Activated CD8-positive, alpha-beta memory T cell treated with anti-CD3 and anti-CD28 coated beads, Interleukin-2, amount 50 U/mL, for 1 hour (primary cell): Measurements from ENCODE around the gene DNASE1L2.
"Not testable (repeated sequence)": the region's sequence is repeated elsewhere in the genome, so short reads cannot be mapped to it uniquely, and the experiment has no call there.

Experiments used
- DNase-seq: peaks from one replicate; pipeline ENCODE4 v3.0.0-alpha.2; 2020; ENCODE audit errors: extremely low read depth

The DNASE1L2 gene

DNA sequence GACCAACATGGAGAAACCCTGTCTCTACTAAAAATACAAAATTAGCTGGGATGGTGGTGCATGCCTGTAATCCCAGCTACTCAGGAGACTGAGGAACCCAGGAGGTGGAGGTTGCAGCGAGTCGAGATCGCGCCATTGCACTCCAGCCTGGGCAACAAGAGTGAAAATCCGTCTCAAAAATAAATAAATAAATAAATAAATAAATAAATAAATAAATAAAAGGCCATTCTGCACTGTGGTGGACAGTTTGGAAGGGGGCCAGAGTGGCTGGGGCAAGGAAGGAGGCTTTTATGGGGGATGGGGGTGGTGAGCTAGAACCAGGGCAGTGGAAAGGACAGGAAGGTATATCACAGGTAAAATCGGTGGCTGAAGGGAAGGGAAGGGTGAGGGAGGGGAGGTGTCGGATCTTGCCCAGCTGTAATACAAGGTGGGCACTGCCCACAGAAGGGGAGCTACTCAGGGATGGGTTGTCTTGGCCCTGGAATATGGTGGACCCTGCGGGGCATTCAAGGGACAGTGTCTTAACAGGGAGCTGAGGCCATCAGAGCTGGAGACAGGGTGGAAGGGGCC is 33.0 kb upstream of the DNASE1L2 start:
- DNase-seq, result not testable (repeated sequence)

DNA sequence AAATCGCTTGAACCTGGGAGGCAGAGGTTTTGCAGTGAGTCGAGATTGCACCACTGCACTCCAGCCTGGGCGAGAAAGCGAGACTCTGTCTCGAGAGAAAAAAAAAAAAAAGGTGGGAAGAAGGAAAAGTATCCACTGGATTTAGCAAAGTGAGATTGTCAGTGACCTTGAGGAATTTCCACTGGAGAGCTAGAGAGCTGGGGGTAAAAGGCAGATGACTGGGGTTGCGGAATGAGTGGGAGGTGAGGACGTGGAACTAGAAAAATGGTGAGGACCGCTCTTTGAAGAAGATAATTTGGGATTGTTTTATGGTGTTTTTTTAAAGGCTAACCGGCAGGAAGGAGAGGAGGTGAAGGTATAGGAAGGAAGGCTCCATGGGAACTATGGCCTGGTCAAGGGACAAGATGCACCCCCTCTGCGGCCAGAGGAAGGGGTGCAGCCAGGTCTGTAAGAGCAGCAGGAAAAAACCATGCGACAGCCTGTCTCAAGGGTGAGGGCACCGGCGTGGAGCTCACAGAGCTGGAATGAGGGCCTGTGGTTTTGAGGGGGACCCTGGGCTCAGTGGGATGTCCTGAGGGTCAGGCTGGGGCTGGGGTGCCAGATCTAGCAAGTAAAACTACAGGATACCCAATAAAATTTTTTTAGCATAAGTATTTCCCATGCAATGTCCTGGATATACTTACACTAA is 31.7 kb upstream of the DNASE1L2 start:
- no peak for DNase-seq

DNA sequence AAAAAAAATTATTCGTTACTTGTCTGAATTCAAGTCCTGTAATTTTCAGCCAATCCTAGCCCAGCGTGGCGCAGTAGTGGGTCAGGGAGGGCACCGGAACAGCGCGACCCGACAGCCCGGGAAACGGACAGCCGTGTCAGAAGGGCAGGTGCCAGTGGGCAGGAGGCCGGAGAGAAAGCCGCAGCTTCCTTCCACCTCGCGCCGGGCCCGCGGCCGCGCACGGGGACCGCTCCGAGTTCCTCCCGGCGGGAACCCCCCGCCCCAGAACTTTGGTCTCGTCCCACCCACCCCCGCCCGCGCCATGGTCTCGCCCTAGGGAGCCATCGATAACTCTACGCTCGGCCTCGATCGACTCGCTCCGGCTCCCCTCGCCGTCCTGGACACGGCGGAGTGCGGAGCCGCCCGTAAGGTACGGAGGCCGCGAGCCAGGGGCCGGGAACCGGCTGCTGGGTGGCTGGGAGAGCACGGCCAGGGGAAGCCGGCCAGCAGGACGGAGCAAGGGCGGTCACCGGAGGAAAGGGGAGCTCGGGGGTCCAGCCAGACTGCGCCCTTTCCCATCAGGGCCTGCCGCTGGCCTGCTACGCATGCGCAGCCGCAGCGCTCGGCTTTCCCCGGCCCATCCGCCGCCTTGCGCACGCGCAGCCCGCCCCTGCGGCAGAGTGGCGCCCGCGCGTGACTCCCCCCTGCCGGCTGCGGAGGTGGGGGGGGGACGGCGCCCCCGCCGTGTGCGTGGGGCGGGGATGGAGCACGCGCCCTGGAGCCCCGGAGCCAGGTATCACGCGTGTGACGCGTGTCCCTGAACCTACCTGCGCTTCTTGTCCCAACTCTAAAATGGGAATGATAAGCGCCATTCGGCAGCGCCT is 30.9 kb upstream of the DNASE1L2 start, which contains the start of gene MLST8:
Gene MLST8, plus strand, starts transcription at position 351 of the 863 bp plus-strand sequence. CDS start 632 bp downstream, outside the sequence.
- DNase-seq, result peak; percentile 73

DNA sequence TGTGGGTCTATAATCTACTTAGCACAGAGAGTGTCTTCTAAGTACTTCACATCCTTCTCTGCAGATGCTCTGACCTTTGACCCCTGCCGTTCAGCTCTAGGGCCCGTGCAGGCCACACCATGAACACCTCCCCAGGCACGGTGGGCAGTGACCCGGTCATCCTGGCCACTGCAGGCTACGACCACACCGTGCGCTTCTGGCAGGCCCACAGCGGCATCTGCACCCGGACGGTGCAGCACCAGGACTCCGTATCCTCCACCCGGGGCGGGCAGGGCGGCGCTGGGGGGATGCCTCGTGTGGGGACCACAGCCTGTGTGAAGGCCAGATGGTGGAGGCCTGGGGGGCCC is 30.3 kb upstream of the DNASE1L2 start:
- no peak for DNase-seq

DNA sequence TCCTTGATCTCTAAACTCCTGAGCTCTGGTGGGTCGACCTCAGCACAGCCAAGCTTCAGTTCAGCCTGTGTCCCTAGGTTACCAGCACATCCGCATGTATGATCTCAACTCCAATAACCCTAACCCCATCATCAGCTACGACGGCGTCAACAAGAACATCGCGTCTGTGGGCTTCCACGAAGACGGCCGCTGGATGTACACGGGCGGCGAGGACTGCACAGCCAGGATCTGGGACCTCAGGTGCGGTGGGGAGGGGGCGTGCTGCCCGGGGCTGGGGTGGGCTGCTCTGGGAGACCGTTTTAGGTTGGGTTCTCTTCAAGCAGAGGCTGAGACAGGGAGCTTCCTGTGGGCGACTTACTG is 29.8 kb upstream of the DNASE1L2 start:
- no peak for DNase-seq

DNA sequence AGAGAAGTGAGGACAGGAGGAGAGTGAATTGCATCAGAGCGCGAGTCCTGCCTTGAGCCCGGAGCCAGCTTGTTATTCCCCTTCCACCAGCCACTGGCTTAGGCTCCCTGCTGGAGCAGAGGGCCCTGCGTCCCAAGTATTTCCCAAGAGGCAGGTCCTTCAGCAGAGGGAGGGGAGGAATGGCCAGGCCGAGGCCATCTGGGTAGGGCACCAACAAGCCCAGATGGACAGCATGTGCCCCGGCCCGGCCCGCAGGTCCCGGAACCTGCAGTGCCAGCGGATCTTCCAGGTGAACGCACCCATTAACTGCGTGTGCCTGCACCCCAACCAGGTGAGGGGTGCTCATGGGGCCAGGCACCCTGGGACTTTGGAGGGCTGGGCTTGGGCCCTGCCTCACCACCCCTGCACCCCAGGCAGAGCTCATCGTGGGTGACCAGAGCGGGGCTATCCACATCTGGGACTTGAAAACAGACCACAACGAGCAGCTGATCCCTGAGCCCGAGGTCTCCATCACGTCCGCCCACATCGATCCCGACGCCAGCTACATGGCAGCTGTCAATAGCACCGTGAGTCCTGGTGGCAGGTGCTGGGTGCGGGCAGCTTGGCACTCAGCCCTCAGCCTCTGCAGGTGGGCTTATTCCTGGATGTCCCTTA is 29.3 kb upstream of the DNASE1L2 start:
- DNase-seq, result no peak

DNA sequence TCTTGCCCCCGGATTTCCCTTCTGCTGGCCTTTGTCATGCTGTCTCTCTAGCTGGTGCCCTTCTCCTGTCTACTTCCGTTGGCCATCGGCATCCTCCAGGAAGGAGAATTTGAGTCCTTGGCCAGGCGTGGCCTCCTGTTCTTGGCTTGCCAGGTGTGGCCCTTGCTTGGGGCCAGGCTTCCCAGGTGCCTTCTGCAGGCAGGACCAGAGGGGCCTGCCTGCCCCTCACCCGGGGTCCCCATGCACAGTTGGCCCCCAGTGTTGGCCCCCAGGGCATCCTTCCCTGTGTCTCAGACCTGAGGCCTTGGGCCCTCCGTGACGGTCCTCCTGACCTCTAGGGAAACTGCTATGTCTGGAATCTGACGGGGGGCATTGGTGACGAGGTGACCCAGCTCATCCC is 28.4 kb upstream of the DNASE1L2 start:
- no peak for DNase-seq

DNA sequence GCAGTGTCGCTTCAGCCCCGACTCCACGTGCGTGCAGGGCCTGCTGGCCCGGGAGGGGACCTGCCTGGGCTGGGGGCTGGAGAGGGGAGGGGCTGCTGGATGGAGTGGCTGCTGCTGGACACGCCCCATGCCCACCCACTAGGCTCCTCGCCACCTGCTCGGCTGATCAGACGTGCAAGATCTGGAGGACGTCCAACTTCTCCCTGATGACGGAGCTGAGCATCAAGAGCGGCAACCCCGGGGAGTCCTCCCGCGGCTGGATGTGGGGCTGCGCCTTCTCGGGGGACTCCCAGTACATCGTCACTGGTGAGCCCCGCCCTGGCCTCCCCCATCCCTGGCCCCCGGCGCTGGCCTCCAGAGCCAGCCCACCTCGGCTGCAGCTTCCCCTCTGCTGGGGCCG is 27.9 kb upstream of the DNASE1L2 start:
- DNase-seq, result no peak

DNA sequence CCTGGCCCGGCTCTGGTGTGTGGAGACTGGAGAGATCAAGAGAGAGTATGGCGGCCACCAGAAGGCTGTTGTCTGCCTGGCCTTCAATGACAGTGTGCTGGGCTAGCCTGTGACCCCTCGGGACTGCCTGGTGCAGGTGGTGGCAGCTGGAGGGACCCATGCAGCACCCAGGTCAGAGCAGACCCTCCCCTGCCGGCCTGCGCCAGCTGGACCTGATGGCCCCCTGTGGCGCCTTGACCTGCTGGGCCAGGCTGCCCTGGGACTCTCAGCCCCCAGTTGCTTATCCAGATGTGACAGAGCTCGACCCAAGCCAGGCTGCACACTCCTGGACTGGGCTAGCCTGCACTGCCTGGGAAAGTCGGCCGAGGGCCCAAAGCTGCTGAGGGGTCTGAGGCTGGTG is 27.5 kb upstream of the DNASE1L2 start:
- DNase-seq, result no peak

DNA sequence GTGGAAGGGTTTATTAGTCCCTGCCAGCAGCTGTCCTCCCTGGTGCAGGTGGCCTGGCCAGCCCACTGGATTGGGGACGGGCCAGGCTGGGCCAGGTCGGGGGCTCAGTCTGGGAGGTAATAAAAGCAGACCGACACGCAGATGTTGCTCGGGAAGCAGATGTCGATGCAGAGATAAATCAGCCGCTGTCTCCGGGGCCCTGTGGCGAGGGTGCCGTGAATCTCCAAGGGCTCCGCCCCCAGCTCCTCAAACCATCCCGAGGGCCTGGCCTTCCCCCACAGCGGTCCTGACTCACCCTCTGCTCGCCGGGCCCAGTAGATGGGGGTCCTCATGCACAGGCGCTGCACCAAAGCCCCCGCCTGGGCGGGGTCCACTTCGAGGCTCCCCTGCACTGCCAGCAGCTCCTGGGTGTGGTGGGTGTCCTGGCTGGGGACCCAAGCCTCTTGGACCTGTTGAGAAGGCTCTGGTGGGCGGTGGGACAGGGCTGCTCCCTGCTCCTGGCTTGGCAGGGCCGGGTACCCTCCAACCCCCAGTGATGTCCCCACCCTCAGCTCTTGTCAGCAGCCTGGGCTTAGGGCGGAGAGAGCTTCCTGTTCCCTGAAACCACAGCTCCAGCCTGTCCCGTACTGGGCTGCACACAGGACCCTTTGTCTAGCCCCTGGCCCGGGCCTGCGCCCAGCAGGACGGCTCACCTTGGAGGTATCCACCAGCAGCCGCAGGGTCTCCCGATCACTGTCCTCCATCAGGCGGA is 26.8 kb upstream of the DNASE1L2 start:
- no peak for DNase-seq

DNA sequence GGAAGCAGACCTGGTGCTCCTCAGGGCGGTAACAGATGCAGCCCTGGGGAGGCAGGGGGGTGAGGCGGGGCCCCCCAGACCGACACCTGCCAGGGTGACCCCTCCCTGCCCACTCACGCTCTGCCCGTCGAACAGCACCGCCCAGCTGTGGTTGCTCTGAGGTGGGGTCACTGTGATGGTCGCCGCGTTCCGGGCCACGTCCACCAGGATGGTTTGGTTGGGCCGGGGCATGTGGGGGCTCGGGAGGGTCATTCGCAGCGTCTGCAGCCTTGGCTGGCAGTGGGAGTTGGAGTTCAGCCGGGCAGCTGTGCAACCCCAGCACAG is 26.3 kb upstream of the DNASE1L2 start:
- no peak for DNase-seq

DNA sequence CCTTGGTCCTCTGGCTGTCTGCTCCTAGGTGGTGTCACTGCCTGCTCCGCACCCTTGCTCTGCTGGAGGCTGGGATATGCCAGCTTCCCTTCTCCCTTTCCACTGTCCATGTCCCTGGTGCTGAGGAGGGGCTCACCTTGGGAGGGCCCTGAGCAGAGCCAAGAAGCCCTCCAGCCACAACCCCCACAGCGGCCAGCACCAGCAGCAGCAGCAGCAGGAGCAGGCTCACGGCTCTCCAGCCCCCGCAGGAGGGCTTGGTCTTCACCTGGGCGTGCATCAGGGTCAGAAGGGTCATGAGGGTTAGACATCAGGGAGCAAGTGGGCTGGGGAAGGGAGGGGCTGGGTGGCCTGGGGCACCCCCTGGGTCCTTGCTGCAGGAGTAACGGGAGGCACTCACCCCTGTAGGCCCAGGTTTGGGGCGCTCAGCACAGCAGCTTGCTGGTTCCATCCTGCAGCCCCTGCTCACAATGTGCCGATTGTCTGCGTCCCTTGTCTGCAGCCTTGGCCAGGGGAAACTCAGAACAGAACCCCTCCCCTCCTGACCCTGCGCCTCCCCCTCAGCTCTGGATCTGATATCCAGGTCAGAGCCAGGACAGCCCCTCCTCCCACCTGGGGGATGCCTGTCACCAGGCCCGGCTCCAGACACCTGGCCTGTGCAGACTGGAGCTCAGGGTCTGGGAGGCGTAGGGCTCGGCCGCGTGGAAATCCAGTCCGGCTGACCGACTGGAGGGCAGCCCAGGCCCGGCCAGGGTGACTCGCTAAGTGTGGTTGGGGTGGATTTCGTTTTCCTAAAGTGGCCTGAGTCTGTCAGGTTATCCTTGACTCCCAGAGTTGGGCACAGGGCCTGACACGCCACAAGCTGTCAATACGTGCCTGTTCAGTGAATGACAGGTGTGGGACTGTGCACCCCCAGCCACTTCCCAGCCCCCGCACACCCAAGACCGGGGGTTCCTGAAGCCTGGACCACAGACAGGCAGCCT is 25.6 kb upstream of the DNASE1L2 start, which contains the start of gene BRICD5:
Gene BRICD5, minus strand, starts transcription at position 478 of the 980 bp plus-strand sequence. Its CDS starts 30 bp downstream, at position 448.
- no peak for DNase-seq

DNA sequence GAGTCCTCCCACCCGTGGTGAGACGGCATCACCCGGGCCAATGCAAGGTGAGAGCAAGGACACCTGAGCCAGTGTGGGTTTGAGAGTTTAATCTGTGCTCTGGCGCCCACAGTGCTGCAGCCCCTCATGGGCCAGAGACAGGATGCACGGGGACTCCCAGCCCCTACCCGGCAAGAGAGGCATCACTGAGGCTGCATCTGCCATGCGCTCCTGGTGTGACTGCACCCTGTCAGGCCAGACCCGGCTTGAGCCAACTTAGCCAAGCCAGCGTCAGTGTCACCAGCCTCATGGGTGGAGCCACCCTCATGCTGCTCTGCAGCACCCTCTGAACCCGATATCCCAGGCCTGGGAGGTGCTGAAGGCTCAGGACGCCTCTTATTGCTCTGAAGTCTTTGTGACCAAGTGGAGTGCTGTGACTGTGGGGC is 24.3 kb upstream of the DNASE1L2 start:
- DNase-seq, result no peak

DNA sequence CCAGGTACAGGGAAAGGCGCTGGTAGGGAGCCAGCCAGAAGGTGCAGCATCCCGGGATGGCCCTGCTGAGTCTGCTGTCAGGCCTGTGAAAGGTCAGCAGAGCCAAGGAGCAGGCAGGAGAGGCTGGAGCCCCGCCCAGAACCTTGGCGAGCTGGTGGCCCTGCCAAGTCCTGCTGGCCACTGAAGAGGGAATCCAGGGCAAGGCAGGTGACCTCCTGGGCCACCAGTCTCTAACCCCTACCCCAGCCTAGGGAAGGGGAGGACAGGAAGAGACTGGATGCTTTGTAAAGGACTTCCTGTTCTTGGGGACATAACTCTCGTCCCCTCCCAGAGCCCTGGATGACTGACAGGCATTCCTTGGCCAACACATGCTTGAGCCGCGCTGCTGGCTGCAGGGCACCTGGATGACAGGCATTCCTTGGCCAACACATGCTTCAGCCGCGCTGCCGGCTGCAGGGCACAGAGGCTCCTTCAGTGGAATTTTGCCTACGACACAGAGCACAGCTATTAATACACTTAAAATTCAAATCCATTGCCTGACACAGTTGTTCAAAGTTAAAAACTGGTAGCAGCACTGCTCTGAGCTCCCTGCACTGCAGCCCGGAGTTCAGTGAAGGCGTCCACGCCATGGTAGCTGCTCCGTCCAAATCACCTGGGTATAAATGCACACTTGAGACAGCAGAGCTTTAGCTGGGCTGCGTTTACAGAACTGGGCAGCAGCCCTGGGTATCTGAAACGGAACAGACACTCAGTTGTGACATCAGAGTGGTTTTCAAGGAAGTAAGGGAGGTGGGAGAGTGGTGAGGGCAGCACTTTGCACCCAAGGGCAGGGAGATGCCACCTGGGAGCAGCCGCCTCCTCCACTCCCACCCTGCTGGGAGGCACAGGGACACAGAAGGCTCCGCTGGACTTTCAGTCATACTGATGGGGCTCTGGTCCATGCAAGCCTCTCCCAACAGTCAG is 23.6 kb upstream of the DNASE1L2 start:
- no peak for DNase-seq

DNA sequence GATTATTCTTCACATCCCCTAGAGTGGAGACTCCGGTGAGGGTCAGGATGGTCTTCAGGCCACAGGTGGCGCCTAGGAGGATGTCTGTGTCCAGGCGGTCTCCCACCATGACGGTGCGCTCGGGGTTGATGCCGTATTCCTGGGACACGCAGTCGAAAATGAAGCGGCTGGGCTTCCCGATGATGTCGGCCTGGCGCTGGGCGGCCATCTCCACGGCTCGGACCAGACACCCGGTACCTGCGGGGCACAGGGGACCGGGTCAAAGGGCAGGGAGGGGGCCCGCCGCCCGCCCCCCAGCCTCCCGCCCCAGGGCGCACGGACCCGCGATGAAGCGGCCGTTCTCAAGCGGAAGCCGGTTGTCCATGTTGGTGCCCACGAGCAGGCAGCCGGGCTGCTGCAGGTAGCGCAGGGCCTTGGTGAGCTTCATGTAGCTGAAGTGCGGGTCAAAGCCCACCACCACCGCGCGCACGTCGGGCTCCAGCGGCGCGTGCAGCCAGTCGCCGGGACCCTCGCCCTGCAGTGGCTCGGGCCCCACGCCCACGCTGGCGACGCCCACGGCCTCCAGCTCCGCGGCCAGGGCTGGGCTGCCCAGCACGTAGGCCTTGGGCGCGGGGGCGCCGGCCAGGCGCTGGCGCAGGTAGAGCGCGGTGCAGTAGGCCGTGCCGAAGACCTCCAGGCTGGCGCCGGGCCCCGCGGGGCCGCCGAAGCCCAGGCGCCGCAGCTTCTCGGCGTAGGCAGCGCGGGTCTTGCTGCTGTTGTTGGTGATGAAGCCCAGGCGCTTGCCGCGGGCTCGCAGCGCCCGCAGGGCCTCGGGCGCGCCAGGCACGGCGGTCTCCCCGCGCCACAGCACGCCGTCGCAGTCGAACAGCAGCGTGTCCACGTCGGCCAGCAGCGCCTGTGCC is 22.2 kb upstream of the DNASE1L2 start:
- no peak for DNase-seq

DNA sequence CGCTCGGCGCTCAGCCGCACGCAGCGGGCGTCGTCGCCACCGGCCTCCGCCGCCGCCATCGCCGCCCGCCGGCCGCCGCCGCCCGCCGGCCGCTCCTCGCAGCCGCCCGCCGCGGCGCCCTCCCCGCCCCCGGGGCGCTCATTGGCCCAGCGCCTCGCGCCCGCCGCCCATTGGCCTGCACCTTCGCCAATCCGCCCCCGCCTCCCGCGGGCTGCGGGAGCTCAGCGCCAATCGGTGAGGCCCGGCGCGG is 21.6 kb upstream of the DNASE1L2 start, which contains the start of gene PGP:
Gene PGP, minus strand, starts transcription at position 122 of the 250 bp plus-strand sequence. Its CDS starts 63 bp downstream, at position 59.
- DNase-seq, result no peak

DNA sequence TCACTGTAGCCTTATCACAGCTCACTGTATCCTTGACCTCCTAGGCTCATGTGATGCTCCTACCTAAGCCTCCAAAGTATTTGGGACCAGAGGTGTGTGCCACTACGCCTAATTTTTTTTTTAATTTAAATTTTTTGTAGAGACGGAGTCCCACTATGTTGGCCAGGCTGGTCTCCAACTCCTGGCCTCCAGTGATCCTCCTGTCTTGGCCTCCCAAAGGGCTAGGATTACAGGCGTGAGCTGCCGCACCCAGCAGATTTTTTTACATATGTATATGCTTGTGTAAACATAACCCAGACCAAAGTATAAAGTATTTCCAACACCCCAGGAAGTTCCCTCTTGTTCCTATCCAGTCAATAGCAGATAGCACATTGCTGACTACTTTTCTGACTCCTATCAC is 19.9 kb upstream of the DNASE1L2 start:
- no peak for DNase-seq

DNA sequence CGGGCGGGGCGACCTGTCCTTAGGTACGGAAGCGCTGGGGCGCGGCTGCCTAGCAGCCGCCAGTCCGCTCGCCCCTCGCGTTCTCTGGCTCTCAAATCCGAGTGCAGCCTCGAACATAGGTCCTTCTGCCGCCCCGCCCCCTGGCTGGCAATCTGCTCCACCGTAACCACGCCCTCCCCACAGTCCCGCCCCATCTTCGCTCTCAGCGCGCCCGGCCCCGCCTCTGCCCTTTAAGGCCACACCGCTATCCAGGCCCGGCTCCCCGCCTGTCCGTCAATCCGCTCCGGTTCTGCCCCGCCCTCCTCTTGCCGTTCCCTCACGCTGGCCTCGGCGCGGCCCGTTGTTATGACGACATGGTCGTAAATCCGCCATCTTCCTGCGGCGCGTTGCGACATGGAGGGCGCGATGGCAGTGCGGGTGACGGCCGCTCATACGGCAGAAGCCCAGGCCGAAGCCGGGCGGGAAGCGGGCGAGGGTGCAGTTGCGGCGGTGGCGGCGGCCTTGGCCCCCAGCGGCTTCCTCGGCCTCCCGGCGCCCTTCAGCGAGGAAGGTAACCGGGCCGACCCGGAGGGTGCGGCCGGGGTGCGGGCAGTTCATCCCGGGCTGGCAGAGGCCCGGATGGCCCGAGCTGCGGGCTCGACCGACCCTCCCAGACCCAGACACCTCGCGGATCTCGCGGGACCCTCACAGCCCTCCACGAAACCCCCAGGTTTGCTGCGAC is 12.9 kb upstream of the DNASE1L2 start, which contains the start of gene E4F1:
Gene E4F1, plus strand, starts transcription at position 371 of the 721 bp plus-strand sequence. Its CDS starts 23 bp downstream, at position 394.
- DNase-seq, result peak; percentile 98
